Measurements from ENCODE around the gene PATJ.

DNA sequence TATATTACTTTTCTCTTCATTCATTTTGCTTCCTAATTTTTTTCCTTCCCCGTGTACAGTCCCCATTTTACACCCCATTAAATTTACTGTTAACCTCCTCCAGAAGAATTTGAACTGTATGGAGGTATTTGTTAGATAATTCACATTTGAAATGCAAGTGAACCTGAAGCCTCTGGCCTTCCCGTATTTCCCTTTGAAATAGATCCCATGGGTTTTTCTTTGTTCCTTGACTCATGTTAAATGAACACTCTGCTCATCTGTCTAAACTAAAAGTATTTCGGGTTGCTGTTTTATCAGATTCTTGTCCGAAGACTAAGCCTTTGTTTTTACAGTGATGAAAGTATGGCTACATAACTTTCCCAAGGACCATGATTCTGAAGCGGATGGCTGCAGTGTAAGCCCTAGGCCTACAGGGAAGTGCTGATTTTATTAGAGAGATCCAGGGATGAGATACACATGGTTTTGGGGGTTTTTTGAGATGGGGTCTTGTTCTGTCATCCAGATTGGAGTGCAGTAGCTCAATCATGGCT lies 187.9 kb downstream of the PATJ start:
- TF ChIP-seq MAX (IDR thresholded peaks at IDR 0.05; ENCODE audit: insufficient read depth, insufficient read length), result no peak
- TF ChIP-seq CTCF (IDR thresholded peaks at IDR 0.05; ENCODE audit: extremely low read depth in 1 of 2, insufficient read depth in 1 of 2, low read depth in 1 of 2, low read length in 2 of 2), result no peak
- no peak for TF ChIP-seq POLR2A (IDR thresholded peaks at IDR 0.05; ENCODE audit: low read depth, low read length)
- no peak for TF ChIP-seq JUN (IDR thresholded peaks at IDR 0.05; ENCODE audit: borderline replicate concordance, insufficient read depth, insufficient read length, low read depth)
- TF ChIP-seq POLR2AphosphoS5 (IDR thresholded peaks at IDR 0.05; ENCODE audit: insufficient read depth, low read depth, low read length), result no peak
- TF ChIP-seq EZH2 (IDR thresholded peaks at IDR 0.05; ENCODE audit: borderline replicate concordance, low read depth, low read length, severe bottlenecking), result no peak
- no peak for TF ChIP-seq MYC (IDR thresholded peaks at IDR 0.05; ENCODE audit: low read depth, low read length)
- TF ChIP-seq GATA2 (IDR thresholded peaks at IDR 0.05; ENCODE audit: insufficient read depth, insufficient read length, low read depth, low read length), result no peak

All from endothelial cell of umbilical vein (primary cell).